Loucy (cell line): ENCODE results near the gene SLC7A10.

Source experiments
- H2AFZ ChIP-seq: fragments of 200-600 bp; sonication (generic); 2 replicates; pipeline ENCODE4 v1.6.0; 2016; ENCODE audit warnings: antibody characterized with exemption, mild to moderate bottlenecking, low read length, moderate library complexity
- H3F3A ChIP-seq: fragments of 200-600 bp; 2 replicates; pipeline ENCODE4 v1.6.0; 2016; ENCODE audit warnings: antibody characterized with exemption, low read depth, mild to moderate bottlenecking
- H3K27me3 ChIP-seq: fragments of 200-600 bp; sonication (generic); 2 replicates; pipeline ENCODE4 v1.6.1; 2014; ENCODE audit warnings: low read length, mild to moderate bottlenecking; ENCODE audit not compliant: insufficient read depth, poor library complexity, severe bottlenecking
- H3K36me3 ChIP-seq: fragments of 200-600 bp; sonication (generic); 2 replicates; pipeline ENCODE4 v1.6.1; 2016; ENCODE audit warnings: low read length; ENCODE audit not compliant: insufficient read depth
- H3K4me1 ChIP-seq: fragments of 200-600 bp; sonication (generic); 2 replicates; pipeline ENCODE4 v1.5.1; 2014; ENCODE audit warnings: low read length, mild to moderate bottlenecking; ENCODE audit not compliant: insufficient read depth, poor library complexity, severe bottlenecking
- H3K4me2 ChIP-seq: fragments of 200-600 bp; sonication (generic); 2 replicates; pipeline ENCODE4 v1.6.0; 2014; ENCODE audit warnings: antibody characterized with exemption, low read length, low read depth, mild to moderate bottlenecking; ENCODE audit not compliant: poor library complexity, severe bottlenecking
- H3K4me3 ChIP-seq: fragments of 200-600 bp; sonication (generic); 2 replicates; pipeline ENCODE4 v1.5.1; 2014; ENCODE audit warnings: low read length, mild to moderate bottlenecking, mixed read lengths; ENCODE audit not compliant: poor library complexity, severe bottlenecking
- H3K79me2 ChIP-seq: fragments of 200-600 bp; sonication (generic); 2 replicates; pipeline ENCODE4 v1.6.1; 2014; ENCODE audit warnings: low read length; ENCODE audit not compliant: insufficient read depth
- H3K9ac ChIP-seq: fragments of 200-600 bp; sonication (generic); 2 replicates; pipeline ENCODE4 v1.6.0; 2014; ENCODE audit warnings: mild to moderate bottlenecking, low read depth, low read length, moderate library complexity; ENCODE audit not compliant: poor library complexity, severe bottlenecking
- H3K9me2 ChIP-seq: fragments of 200-600 bp; sonication (generic); replicated peaks from 2 replicates; pipeline ENCODE4 v1.6.1; 2016; ENCODE audit warnings: low read depth, low read length, mixed read lengths
- H3K9me3 ChIP-seq: fragments of 200-600 bp; sonication (generic); 2 replicates; pipeline ENCODE4 v1.6.1; 2014; ENCODE audit warnings: mild to moderate bottlenecking, antibody characterized with exemption, low read length, low read depth; ENCODE audit not compliant: insufficient read depth
- H4K20me1 ChIP-seq: fragments of 200-600 bp; sonication (generic); 2 replicates; pipeline ENCODE4 v1.6.0; 2014; ENCODE audit warnings: antibody characterized with exemption, low read length, mild to moderate bottlenecking; ENCODE audit not compliant: insufficient read depth, poor library complexity, severe bottlenecking
- CTCF ChIP-seq: fragments of 200-600 bp; sonication (generic); conservative IDR thresholded peaks from 2 replicates; pipeline ENCODE4 v1.5.1; 2014; ENCODE audit warnings: mild to moderate bottlenecking, antibody characterized with exemption, low read length
- EZH2phosphoT487 ChIP-seq: fragments of 200-600 bp; IDR thresholded peaks from 2 replicates; pipeline ENCODE4 v1.6.1; 2018; ENCODE audit warnings: antibody characterized with exemption, mild to moderate bottlenecking, moderate library complexity, borderline replicate concordance

The SLC7A10 gene

GRCh38 chr19:33251526-33252090 lies 26.0 kb upstream of the SLC7A10 start:
- H3K79me2 ChIP-seq, result no peaks in the 10 kb centered on the region
- no peaks in the 10 kb centered on the region for H3K9me3 ChIP-seq
- no peaks in the 10 kb centered on the region for H3K27me3 ChIP-seq
- no peaks in the 10 kb centered on the region for H3K36me3 ChIP-seq
- no peak for TF ChIP-seq CTCF
- no peak for TF ChIP-seq EZH2phosphoT487
- H3K4me1 ChIP-seq, result peaks cover 8% of the 10 kb centered on the region
- no peaks in the 10 kb centered on the region for H4K20me1 ChIP-seq
- H2AFZ ChIP-seq, result no peak overlapping the region
- no peak overlapping the region for H3K9ac ChIP-seq
- H3F3A ChIP-seq, result no peaks in the 10 kb centered on the region
- no peaks in the 10 kb centered on the region for H3K9me2 ChIP-seq
- H3K4me3 ChIP-seq, result no peak overlapping the region
- no peak overlapping the region for H3K4me2 ChIP-seq

GRCh38 chr19:33251076-33251475 lies 25.4 kb upstream of the SLC7A10 start:
- H3K9me2 ChIP-seq, result no peaks in the 10 kb centered on the region
- H3K9ac ChIP-seq, result no peak overlapping the region
- no peaks in the 10 kb centered on the region for H4K20me1 ChIP-seq
- no peaks in the 10 kb centered on the region for H3F3A ChIP-seq
- H2AFZ ChIP-seq, result no peak overlapping the region
- no peak for TF ChIP-seq CTCF
- TF ChIP-seq EZH2phosphoT487, result no peak
- peaks cover 9% of the 10 kb centered on the region for H3K4me1 ChIP-seq
- H3K4me3 ChIP-seq, result no peak overlapping the region
- no peak overlapping the region for H3K4me2 ChIP-seq
- H3K79me2 ChIP-seq, result no peaks in the 10 kb centered on the region
- no peaks in the 10 kb centered on the region for H3K36me3 ChIP-seq
- H3K27me3 ChIP-seq, result no peaks in the 10 kb centered on the region
- no peaks in the 10 kb centered on the region for H3K9me3 ChIP-seq

DNA sequence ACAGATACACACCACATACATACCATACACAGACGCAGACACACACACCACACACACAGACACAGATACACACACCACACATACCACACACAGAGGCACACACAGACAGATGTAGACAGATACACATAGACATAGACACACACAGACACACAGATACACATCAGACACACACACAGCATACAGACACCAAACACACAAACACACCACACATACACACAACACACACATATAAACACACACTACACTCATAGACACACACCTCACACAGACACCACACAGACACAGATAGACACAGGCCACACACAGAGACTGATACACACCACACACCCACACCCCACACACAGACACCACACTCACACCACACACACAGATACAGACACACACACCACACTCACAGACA lies 24.9 kb upstream of the SLC7A10 start:
- no peak for TF ChIP-seq CTCF
- TF ChIP-seq EZH2phosphoT487, result no peak
- Histone ChIP-seq H3K79me2 (no peaks in the 10 kb centered on the region), H3F3A (no peaks in the 10 kb centered on the region), H3K9ac (no peak overlapping the region), H3K36me3 (no peaks in the 10 kb centered on the region), H3K4me2 (no peak overlapping the region), H3K4me1 (peaks cover 9% of the 10 kb centered on the region), H4K20me1 (no peaks in the 10 kb centered on the region), H3K4me3 (no peak overlapping the region), H3K27me3 (no peaks in the 10 kb centered on the region), H2AFZ (no peak overlapping the region), H3K9me2 (no peaks in the 10 kb centered on the region), H3K9me3 (peaks cover 5% of the 10 kb centered on the region; the same call in 1 of the 2 replicates)
